ENCODE results near the gene RDX. TPM values are rescaled to one million over a fixed set of nuclear protein-coding genes. Genes with fewer than 3 reads are reported as not detected.

Gene RDX
- total RNA-seq (10 to 100 TPM; 14.0 to 63.6 (median 17.0) TPM), polyA plus RNA-seq (1 to 10 TPM; 6.9 to 8.2 TPM), total RNA-seq (16.2 reads per million, percentile 46 among the genes with 10 or more reads in this experiment)

DNA sequence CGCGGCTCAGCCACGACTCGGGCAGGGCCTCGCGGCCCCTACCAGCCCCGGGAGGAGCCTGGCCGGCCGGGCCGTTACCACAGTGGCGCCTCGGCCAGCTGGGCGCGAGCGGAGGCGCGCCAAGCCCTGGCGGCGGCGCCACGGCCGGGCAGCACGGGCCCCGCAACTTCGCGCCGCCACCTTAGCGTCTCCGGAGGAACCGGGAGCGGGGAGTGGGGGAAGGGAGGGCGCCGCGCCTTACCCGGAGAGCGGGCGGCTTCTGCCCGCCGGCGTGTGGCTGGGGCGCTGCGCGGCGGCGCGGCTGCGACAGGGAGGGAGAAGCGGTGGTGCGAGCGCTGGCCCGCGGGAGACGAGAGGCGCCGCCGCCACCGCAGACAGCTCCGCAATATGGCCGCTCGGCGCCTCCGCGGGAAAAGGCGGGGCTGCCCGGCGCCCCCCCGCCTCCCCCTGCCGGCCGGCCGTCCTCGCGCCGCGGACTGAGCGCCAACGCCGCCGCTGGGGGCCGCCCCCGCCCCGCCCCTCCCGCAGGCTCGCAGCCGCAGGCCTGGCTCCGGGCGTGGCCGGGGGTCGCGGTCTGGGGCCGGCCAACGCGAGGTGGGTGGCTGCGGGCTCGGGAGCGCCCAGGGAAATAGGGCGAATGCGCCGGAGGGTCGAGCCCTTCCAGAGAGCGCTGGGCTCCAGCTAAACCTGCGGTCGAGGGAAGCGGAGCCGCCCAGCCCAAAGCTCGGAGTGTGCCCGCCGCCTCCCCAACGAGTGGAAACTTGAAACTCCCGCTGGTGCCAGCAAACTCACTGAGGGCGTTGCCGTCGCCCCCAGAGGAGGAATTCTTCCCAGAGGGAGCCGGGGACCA is at the start of gene RDX:
Gene RDX, minus strand, starts transcription at position 389 of the 850 bp plus-strand sequence. CDS start 16,922 bp downstream, outside the sequence.
- intact Hi-C loops (cut with micrococcal nuclease): loop anchor here (1.0 to 5.0 kb wide), 4 partner anchors 32 to 135 kb away; no protein-coding TSS in a partner anchor
- DNase-seq: peak; percentile 26 to 74 (median 44)
- Histone ChIP-seq H3K4me3 (ENCODE audit: low read length) (peak within 1 kb of the TSS; percentile 69), H3K27ac (ENCODE audit: low read depth, low read length) (peak within 1 kb of the TSS; percentile 61), H3K36me3 (ENCODE audit: control insufficient read depth in 2 of 3, insufficient read depth in 3 of 3, low read length in 3 of 3) (no peaks in the 10 kb centered on the region), H3K9me3 (ENCODE audit: control insufficient read depth in 2 of 3, low read length in 3 of 3) (no peaks in the 10 kb centered on the region), H3K27me3 (ENCODE audit: control insufficient read depth in 2 of 2, insufficient read depth in 2 of 2, low read length in 2 of 2) (no peaks in the 10 kb centered on the region), H3K4me1 (ENCODE audit: control insufficient read depth in 2 of 2, insufficient read depth in 2 of 2, low read length in 2 of 2) (peaks cover 0 to 6% of the 10 kb centered on the region in 2 donors)
- Mint-ChIP-seq H3K4me1 (peaks cover 2 to 44% (median 32%) of the 10 kb centered on the region in 7 donors), H3K27ac (peak within 1 kb of the TSS; percentile 5 to 89 (median 65)), H3K9me3 (peaks cover 0 to 3% (median 0%) of the 10 kb centered on the region in 11 donors), H3K27me3 (no peaks in the 10 kb centered on the region), H3K4me3 (peak within 1 kb of the TSS; percentile 87 to 93 (median 92)), H3K36me3 (peaks cover 0 to 2% (median 0%) of the 10 kb centered on the region in 5 donors)
- ATAC-seq: peak; percentile 86
- CTCF ChIA-PET: no interaction called here
- POLR2A ChIA-PET: no interaction called here

DNA sequence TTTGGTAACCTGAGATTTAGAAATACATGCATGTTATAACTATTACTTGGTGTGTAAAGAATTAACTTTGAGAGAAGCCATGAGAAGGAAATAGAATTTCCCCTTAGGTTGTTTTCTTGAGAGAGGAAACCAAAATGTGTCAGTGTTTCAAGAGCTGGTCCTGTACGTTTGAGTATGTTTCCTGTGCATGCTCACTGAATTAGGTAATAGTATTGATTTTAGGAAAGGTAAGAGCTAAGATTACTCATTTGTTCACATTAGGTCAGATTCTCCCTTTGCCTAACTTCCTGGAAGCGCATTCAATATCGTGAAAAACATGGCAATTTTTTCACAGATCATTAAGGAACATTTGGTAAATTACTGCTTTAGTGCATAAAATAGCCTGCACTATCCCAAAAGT is 49.3 kb upstream of the RDX start:
- CTCF ChIA-PET: no interaction called here
- H3K36me3 Mint-ChIP-seq: peaks cover 0 to 21% (median 0%) of the 10 kb centered on the region in 5 donors
- H3K27me3 Mint-ChIP-seq: no peaks in the 10 kb centered on the region
- peaks cover 0 to 11% (median 0%) of the 10 kb centered on the region in 11 donors for H3K9me3 Mint-ChIP-seq
- H3K9me3 ChIP-seq (ENCODE audit: control insufficient read depth in 2 of 3, low read length in 3 of 3): no peaks in the 10 kb centered on the region
- intact Hi-C loops (cut with micrococcal nuclease): loop anchor here in 1 of 2 donors (1.0 kb wide), 2 partner anchors 8 to 17 kb away; no protein-coding TSS in a partner anchor
- H3K36me3 ChIP-seq (ENCODE audit: control insufficient read depth in 2 of 3, insufficient read depth in 3 of 3, low read length in 3 of 3): no peaks in the 10 kb centered on the region
- H3K4me3 ChIP-seq (ENCODE audit: low read length): no peak overlapping the region
- no peak overlapping the region for H3K27ac ChIP-seq (ENCODE audit: low read depth, low read length)
- peaks cover 0 to 7% of the 10 kb centered on the region in 2 donors for H3K4me1 ChIP-seq (ENCODE audit: control insufficient read depth in 2 of 2, insufficient read depth in 2 of 2, low read length in 2 of 2)
- POLR2A ChIA-PET: no interaction called here
- ATAC-seq (peak; percentile 24), DNase-seq (no peak)
- peak overlapping the region in 2 of 9 donors; percentile 72 to 79 for H3K27ac Mint-ChIP-seq
- H3K4me1 Mint-ChIP-seq: peaks cover 13 to 56% (median 20%) of the 10 kb centered on the region in 7 donors
- no peaks in the 10 kb centered on the region for H3K27me3 ChIP-seq (ENCODE audit: control insufficient read depth in 2 of 2, insufficient read depth in 2 of 2, low read length in 2 of 2)
- H3K4me3 Mint-ChIP-seq: peak overlapping the region in 1 of 10 donors; percentile 49

DNA sequence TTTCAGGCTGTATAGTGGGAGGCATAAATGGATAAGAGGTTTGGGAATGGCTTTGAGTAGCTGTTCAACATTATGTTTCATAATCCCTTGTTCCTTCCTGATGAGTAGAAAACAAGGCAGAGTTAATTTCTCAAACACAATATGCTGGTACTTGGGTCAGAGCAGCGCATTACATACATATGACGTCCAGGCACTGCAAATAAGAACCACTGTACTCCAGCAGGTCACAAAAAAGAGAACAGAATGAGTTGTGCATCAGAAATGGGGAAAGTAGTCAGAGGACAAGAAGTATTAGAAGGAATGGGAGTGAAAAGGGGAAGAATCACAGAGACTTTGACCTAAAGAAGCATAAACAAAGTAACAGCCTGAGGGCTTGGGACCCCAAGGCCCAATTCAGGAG is 44.0 kb upstream of the RDX start:
- Mint-ChIP-seq H3K9me3 (peaks cover 0 to 11% (median 0%) of the 10 kb centered on the region in 11 donors), H3K4me3 (no peak overlapping the region), H3K27me3 (peaks cover 0 to 5% (median 0%) of the 10 kb centered on the region in 5 donors), H3K36me3 (peaks cover 0 to 30% (median 0%) of the 10 kb centered on the region in 5 donors), H3K4me1 (peaks cover 0 to 40% (median 0%) of the 10 kb centered on the region in 7 donors), H3K27ac (no peak overlapping the region)
- Histone ChIP-seq H3K9me3 (ENCODE audit: control insufficient read depth in 2 of 3, low read length in 3 of 3) (no peaks in the 10 kb centered on the region), H3K27ac (ENCODE audit: low read depth, low read length) (no peak overlapping the region), H3K4me3 (ENCODE audit: low read length) (no peak overlapping the region), H3K36me3 (ENCODE audit: control insufficient read depth in 2 of 3, insufficient read depth in 3 of 3, low read length in 3 of 3) (no peaks in the 10 kb centered on the region), H3K27me3 (ENCODE audit: control insufficient read depth in 2 of 2, insufficient read depth in 2 of 2, low read length in 2 of 2) (no peaks in the 10 kb centered on the region), H3K4me1 (ENCODE audit: control insufficient read depth in 2 of 2, insufficient read depth in 2 of 2, low read length in 2 of 2) (no peaks in the 10 kb centered on the region)
- intact Hi-C loops (cut with micrococcal nuclease): no loop called here
- ATAC-seq (no peak), DNase-seq (no peak)
- ChIA-PET CTCF (interaction anchor here (1.0 kb wide), 1 partner anchor 25 kb away, joined by 3 read pairs; no protein-coding TSS in a partner anchor), POLR2A (no interaction called here)

DNA sequence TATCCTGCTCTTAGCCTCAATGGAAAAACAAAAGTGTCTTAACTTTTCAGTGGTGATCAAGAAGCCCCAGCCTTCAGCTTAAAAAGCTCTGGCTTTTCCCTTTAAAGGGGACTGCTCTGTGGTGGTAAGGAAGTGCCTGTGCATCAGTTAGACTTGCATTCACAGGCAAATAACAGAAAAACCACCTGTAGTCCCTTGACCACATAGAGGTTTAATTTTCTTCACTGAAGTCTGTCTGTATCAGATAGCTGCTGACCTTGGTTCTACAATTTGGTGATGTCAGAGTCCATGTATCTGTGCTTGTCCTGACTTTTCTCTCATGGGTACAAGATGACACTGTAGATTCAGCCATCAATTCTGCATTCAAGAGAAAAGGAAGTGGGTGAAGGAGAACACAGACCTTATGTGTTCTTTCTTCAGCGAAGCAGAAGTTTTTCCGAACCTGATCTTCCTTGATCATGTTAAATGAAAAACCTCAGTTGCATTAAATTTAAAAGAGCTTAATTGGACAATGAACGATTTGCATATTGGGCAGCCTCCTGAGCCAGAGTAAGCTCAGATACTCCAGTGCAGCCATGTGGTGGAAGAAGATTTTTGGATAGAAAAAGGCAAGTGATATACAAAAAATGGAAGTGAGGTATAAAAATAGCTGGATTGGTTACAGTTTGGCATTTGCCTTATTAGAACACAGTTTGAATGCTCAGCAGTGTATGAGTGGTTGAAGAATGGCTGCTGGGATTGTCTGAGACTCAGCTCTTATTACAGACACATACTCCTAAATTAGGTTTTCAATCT is 43.2 kb upstream of the RDX start:
- POLR2A ChIA-PET: no interaction called here
- H3K27me3 Mint-ChIP-seq: peaks cover 0 to 5% (median 0%) of the 10 kb centered on the region in 5 donors
- peaks cover 0 to 37% (median 0%) of the 10 kb centered on the region in 7 donors for H3K4me1 Mint-ChIP-seq
- Histone ChIP-seq H3K9me3 (ENCODE audit: control insufficient read depth in 2 of 3, low read length in 3 of 3) (no peaks in the 10 kb centered on the region), H3K36me3 (ENCODE audit: control insufficient read depth in 2 of 3, insufficient read depth in 3 of 3, low read length in 3 of 3) (no peaks in the 10 kb centered on the region), H3K27ac (ENCODE audit: low read depth, low read length) (no peak overlapping the region), H3K4me1 (ENCODE audit: control insufficient read depth in 2 of 2, insufficient read depth in 2 of 2, low read length in 2 of 2) (no peaks in the 10 kb centered on the region), H3K27me3 (ENCODE audit: control insufficient read depth in 2 of 2, insufficient read depth in 2 of 2, low read length in 2 of 2) (no peaks in the 10 kb centered on the region), H3K4me3 (ENCODE audit: low read length) (no peak overlapping the region)
- peaks cover 0 to 27% (median 0%) of the 10 kb centered on the region in 5 donors for H3K36me3 Mint-ChIP-seq
- peak overlapping the region in 1 of 9 donors; percentile 82 for H3K27ac Mint-ChIP-seq
- CTCF ChIA-PET: interaction anchor here (1.0 kb wide), 1 partner anchor 26 kb away, joined by 3 read pairs; no protein-coding TSS in a partner anchor
- no peak for DNase-seq
- H3K4me3 Mint-ChIP-seq: peak overlapping the region in 1 of 10 donors; percentile 15
- intact Hi-C loops (cut with micrococcal nuclease): no loop called here
- no peak for ATAC-seq
- peaks cover 0 to 11% (median 0%) of the 10 kb centered on the region in 11 donors for H3K9me3 Mint-ChIP-seq

DNA sequence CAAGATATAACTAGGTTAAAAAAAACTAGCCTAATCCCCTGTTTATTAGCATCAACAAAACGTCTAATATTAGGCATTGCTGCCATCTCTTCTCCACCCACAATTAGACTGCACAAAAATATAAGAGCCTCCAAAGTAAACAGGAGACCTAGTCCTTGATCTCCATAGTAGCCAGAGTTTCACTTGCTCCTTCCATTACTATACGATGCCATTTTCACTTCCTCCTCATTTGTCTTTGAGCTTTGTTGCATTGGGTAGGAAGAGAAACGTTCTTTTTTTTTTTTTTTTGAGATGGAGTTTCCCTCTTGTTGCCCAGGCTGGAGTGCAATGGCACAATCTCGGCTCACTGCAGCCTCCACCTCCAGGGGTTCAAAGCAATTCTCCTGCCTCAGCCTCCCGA is 42.3 kb upstream of the RDX start:
- H3K36me3 ChIP-seq (ENCODE audit: control insufficient read depth in 2 of 3, insufficient read depth in 3 of 3, low read length in 3 of 3): no peaks in the 10 kb centered on the region
- peaks cover 0 to 8% (median 0%) of the 10 kb centered on the region in 11 donors for H3K9me3 Mint-ChIP-seq
- no peaks in the 10 kb centered on the region for H3K27me3 ChIP-seq (ENCODE audit: control insufficient read depth in 2 of 2, insufficient read depth in 2 of 2, low read length in 2 of 2)
- no peak overlapping the region for H3K4me3 Mint-ChIP-seq
- H3K4me1 Mint-ChIP-seq: peaks cover 0 to 32% (median 0%) of the 10 kb centered on the region in 7 donors
- H3K36me3 Mint-ChIP-seq: peaks cover 0 to 26% (median 0%) of the 10 kb centered on the region in 5 donors
- peak overlapping the region in 1 of 9 donors; percentile 4 for H3K27ac Mint-ChIP-seq
- ChIA-PET CTCF (no interaction called here), POLR2A (no interaction called here)
- H3K4me1 ChIP-seq (ENCODE audit: control insufficient read depth in 2 of 2, insufficient read depth in 2 of 2, low read length in 2 of 2): no peaks in the 10 kb centered on the region
- no peak for DNase-seq
- H3K27me3 Mint-ChIP-seq: peaks cover 0 to 5% (median 0%) of the 10 kb centered on the region in 5 donors
- H3K9me3 ChIP-seq (ENCODE audit: control insufficient read depth in 2 of 3, low read length in 3 of 3): no peaks in the 10 kb centered on the region
- H3K27ac ChIP-seq (ENCODE audit: low read depth, low read length): no peak overlapping the region
- H3K4me3 ChIP-seq (ENCODE audit: low read length): no peak overlapping the region
- intact Hi-C loops (cut with micrococcal nuclease): no loop called here
- no peak for ATAC-seq

DNA sequence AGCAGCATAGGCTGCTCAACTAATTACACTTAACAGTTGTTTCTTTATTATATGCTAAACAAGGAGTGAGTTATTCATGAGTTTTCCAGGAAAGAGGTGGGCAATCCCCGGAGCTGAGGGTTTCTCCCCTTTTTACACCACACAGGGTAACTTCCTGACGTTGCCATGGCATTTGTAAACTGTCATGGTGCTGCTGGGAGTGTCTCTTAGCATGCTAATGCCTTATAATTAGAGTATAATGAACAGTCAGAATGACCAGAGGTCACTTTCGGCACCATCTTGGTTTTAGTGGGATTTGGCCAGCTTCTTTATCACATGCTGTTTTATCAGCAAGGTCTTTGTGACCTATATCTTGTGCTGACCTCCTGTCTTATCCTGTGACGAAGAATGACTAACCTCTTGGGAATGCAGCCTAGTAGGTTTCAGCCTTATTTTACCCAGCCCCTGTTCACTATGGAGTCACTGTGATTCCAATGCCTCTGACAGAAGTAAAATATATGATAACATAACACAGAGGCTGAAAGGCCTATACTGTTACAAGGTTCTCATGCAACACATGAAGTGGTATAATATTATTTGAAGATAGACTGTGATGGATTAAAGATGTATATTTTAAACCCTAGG is 41.3 kb upstream of the RDX start:
- H3K9me3 Mint-ChIP-seq: peaks cover 0 to 2% (median 0%) of the 10 kb centered on the region in 11 donors
- no peak for ATAC-seq
- intact Hi-C loops (cut with micrococcal nuclease): loop anchor here in 1 of 2 donors (1.0 kb wide), 1 partner anchor 8 kb away; no protein-coding TSS in a partner anchor
- peaks cover 0 to 26% (median 0%) of the 10 kb centered on the region in 7 donors for H3K4me1 Mint-ChIP-seq
- peaks cover 0 to 5% (median 0%) of the 10 kb centered on the region in 5 donors for H3K27me3 Mint-ChIP-seq
- no peaks in the 10 kb centered on the region for H3K9me3 ChIP-seq (ENCODE audit: control insufficient read depth in 2 of 3, low read length in 3 of 3)
- no peaks in the 10 kb centered on the region for H3K27me3 ChIP-seq (ENCODE audit: control insufficient read depth in 2 of 2, insufficient read depth in 2 of 2, low read length in 2 of 2)
- peaks cover 0 to 19% (median 0%) of the 10 kb centered on the region in 5 donors for H3K36me3 Mint-ChIP-seq
- no peaks in the 10 kb centered on the region for H3K4me1 ChIP-seq (ENCODE audit: control insufficient read depth in 2 of 2, insufficient read depth in 2 of 2, low read length in 2 of 2)
- ChIA-PET CTCF (no interaction called here), POLR2A (no interaction called here)
- no peaks in the 10 kb centered on the region for H3K36me3 ChIP-seq (ENCODE audit: control insufficient read depth in 2 of 3, insufficient read depth in 3 of 3, low read length in 3 of 3)
- H3K27ac ChIP-seq (ENCODE audit: low read depth, low read length): no peak overlapping the region
- H3K27ac Mint-ChIP-seq: peak overlapping the region in 1 of 9 donors; percentile 63
- peak in 1 of 9 donors; percentile 35 for DNase-seq
- no peak overlapping the region for H3K4me3 ChIP-seq (ENCODE audit: low read length)
- H3K4me3 Mint-ChIP-seq: no peak overlapping the region

Data from naive thymus-derived CD4-positive, alpha-beta T cell (primary cell).